Measurements from ENCODE around the gene COL10A1. TPM values are rescaled to one million over a fixed set of nuclear protein-coding genes. Genes with fewer than 3 reads are reported as not detected.

The COL10A1 gene
- polyA plus RNA-seq, 1 donor (not counting 4 experiments of a cell fraction or from before 2014, with no cell fraction given): not detected

GRCh38 chr6:116106146-116106545 is 19.8 kb downstream of the COL10A1 start:
- dilution Hi-C loops (cut with MboI; ENCODE audit: extremely low pct_ligation_motif_present, low sequenced_read_pairs): no loop called here
- Histone ChIP-seq H3K4me3 (ENCODE audit: control insufficient read depth in 2 of 3, extremely low read depth in 1 of 3, insufficient read depth in 2 of 3, low read depth in 1 of 3, low read length in 3 of 3) (no peak overlapping the region), H4K20me1 (ENCODE audit: control insufficient read depth, extremely low read depth, insufficient read depth, low read length) (no peaks in the 10 kb centered on the region), H3K4me2 (ENCODE audit: control insufficient read depth, extremely low read depth, insufficient read depth, low read depth, low read length) (no peak overlapping the region), H3K27ac (ENCODE audit: control insufficient read depth, insufficient read depth, low read length) (no peak overlapping the region), H3K9me3 (ENCODE audit: control insufficient read depth, low read depth, low read length) (no peaks in the 10 kb centered on the region), H3K9ac (ENCODE audit: control insufficient read depth, extremely low read depth, insufficient read depth, low read length) (no peak overlapping the region), H3K79me2 (ENCODE audit: control insufficient read depth, insufficient read depth, low read length) (peaks cover 15% of the 10 kb centered on the region), H2AFZ (ENCODE audit: control insufficient read depth, low read length) (no peak overlapping the region), H3K9me1 (ENCODE audit: control insufficient read depth, extremely low read depth, insufficient read depth, low read length) (no peaks in the 10 kb centered on the region), H3K36me3 (ENCODE audit: control insufficient read depth in 2 of 2, extremely low read depth in 1 of 2, insufficient read depth in 2 of 2, low read length in 2 of 2) (peaks cover 4 to 8% of the 10 kb centered on the region in 2 experiments), H3K27me3 (ENCODE audit: control insufficient read depth, extremely low read depth, insufficient read depth, low read length) (no peaks in the 10 kb centered on the region), H3K4me1 (ENCODE audit: control insufficient read depth, extremely low read depth, insufficient read depth, low read length) (peaks cover 11% of the 10 kb centered on the region)
- FAIRE-seq: no peak
- DNase-seq (ENCODE audit: low read depth, low spot score): no peak
- TF ChIP-seq EZH2 (IDR thresholded peaks at IDR 0.05; ENCODE audit: low read length) (no peak), CTCF (optimal IDR thresholded peaks at IDR 0.05 in 1 of 3, IDR thresholded peaks at IDR 0.05 in 1 of 3, conservative IDR thresholded peaks at IDR 0.05 in 1 of 3; ENCODE audit: extremely low read depth in 1 of 3, insufficient read depth in 2 of 3, low read length in 3 of 3) (no peak)

- no peak for FAIRE-seq
- Histone ChIP-seq H4K20me1 (ENCODE audit: control insufficient read depth, extremely low read depth, insufficient read depth, low read length) (no peaks in the 10 kb centered on the region), H3K9ac (ENCODE audit: control insufficient read depth, extremely low read depth, insufficient read depth, low read length) (no peak overlapping the region), H3K36me3 (ENCODE audit: control insufficient read depth in 2 of 2, extremely low read depth in 1 of 2, insufficient read depth in 2 of 2, low read length in 2 of 2) (peaks cover 2 to 4% of the 10 kb centered on the region in 2 experiments), H3K9me1 (ENCODE audit: control insufficient read depth, extremely low read depth, insufficient read depth, low read length) (no peaks in the 10 kb centered on the region), H3K79me2 (ENCODE audit: control insufficient read depth, insufficient read depth, low read length) (peaks cover 15% of the 10 kb centered on the region), H3K4me1 (ENCODE audit: control insufficient read depth, extremely low read depth, insufficient read depth, low read length) (peaks cover 11% of the 10 kb centered on the region), H3K9me3 (ENCODE audit: control insufficient read depth, low read depth, low read length) (no peaks in the 10 kb centered on the region), H3K27ac (ENCODE audit: control insufficient read depth, insufficient read depth, low read length) (no peak overlapping the region), H2AFZ (ENCODE audit: control insufficient read depth, low read length) (no peak overlapping the region), H3K4me3 (ENCODE audit: control insufficient read depth in 2 of 3, extremely low read depth in 1 of 3, insufficient read depth in 2 of 3, low read depth in 1 of 3, low read length in 3 of 3) (no peak overlapping the region), H3K27me3 (ENCODE audit: control insufficient read depth, extremely low read depth, insufficient read depth, low read length) (no peaks in the 10 kb centered on the region), H3K4me2 (ENCODE audit: control insufficient read depth, extremely low read depth, insufficient read depth, low read depth, low read length) (no peak overlapping the region)
- no peak for TF ChIP-seq EZH2 (IDR thresholded peaks at IDR 0.05; ENCODE audit: low read length)
- no peak for TF ChIP-seq CTCF (optimal IDR thresholded peaks at IDR 0.05 in 1 of 3, IDR thresholded peaks at IDR 0.05 in 1 of 3, conservative IDR thresholded peaks at IDR 0.05 in 1 of 3; ENCODE audit: extremely low read depth in 1 of 3, insufficient read depth in 2 of 3, low read length in 3 of 3)
- no peak for DNase-seq (ENCODE audit: low read depth, low spot score)
- dilution Hi-C loops (cut with MboI; ENCODE audit: extremely low pct_ligation_motif_present, low sequenced_read_pairs): no loop called here
Observed at GRCh38 chr6:116105247-116105646, 20.7 kb downstream of the COL10A1 start.
